ENCODE measurements around the gene NAALADL2. TPM values are rescaled to one million over a fixed set of nuclear protein-coding genes. Genes with fewer than 3 reads are reported as not detected.
"Not testable (repeated sequence)": the region's sequence is repeated elsewhere in the genome, so short reads cannot be mapped to it uniquely, and the experiment has no call there.

Gene NAALADL2
- total RNA-seq, 1 experiment from 2014 or later = 1.5 TPM

GRCh38 chr3:175358935-175359334 lies 499.8 kb downstream of the NAALADL2 start:
- no peak for DNase-seq (ENCODE audit: low spot score)

DNA sequence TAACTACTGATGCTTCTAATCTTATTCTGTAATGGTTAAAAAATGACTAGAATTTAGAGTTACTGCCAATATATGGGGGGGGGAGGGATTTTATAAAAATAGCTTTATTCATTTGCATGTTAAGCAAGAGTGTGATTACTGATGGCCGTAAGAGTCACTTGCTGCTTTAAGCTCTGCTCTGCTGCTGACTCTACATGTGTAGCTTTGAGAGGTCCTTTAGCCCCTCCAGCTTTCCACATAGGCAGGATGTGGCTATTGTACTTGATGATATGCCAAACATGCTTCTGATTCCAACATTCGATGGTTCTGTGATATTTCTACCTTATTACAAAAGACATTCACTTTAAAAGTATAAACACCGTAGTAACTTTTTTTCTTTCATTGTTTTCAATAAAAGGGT lies 511.3 kb downstream of the NAALADL2 start:
- not testable (repeated sequence) for DNase-seq (ENCODE audit: low spot score)

DNA sequence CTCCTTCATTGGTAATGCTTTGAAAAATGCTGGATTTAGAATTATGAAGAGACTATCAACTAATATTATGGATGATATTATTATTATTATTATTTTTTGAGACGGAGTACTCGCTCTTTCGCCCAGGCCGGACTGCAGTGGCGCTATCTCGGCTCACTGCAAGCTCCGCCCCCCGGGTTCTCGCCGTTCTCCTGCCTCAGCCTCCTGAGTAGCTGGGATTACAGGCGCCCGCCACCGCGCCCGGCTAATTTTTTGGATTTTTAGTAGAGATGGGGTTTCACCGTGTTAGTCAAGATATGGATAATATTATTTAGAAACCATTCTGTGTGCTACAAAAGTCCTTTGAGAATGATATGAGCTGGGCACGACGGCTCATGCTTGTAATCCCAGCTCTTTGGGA lies 512.1 kb downstream of the NAALADL2 start:
- DNase-seq (ENCODE audit: low spot score) = not testable (repeated sequence)

DNA sequence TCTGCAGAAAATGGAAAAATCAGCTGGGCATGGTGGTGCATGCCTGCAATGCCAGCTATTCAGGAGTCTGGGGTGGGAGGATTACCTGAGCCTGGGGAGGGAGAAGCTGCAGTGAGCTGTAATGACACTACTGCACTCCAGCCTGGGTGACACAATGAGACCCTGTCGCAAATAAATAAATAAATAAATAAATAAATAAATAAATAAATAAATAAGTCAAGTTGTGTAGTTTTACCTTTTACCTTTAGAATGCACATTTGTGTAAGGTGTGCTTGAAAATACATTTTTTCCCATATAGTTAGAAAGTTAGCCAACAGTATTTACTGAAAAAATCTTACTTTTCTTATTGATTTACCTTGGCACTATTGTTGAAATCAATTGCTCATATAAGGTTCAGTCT lies 515.6 kb downstream of the NAALADL2 start:
- DNase-seq (ENCODE audit: low spot score) = no peak

- no peak for DNase-seq (ENCODE audit: low spot score)
Measured at GRCh38 chr3:175378348-175378747, 519.2 kb downstream of the NAALADL2 start.

DNA sequence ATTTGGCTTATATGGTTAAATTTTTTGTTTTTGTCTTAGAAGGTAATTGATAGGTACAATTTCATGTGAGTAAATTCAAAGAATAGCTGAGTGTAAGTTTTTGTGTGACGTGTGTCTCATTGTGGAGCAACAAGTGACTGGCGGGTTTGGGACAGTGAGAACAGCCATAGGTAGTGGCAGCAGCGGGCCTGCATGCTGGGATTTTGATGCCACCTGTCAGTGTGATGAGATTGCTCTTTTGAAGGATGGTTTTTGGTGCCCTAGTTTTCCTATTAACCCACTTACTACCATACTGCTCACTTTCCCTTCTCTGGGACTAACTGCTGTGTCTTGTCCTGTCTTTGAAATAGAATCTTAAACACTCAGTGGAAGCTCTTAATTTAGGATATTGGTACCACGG lies 522.6 kb downstream of the NAALADL2 start:
- DNase-seq (ENCODE audit: low spot score) = no peak

DNA sequence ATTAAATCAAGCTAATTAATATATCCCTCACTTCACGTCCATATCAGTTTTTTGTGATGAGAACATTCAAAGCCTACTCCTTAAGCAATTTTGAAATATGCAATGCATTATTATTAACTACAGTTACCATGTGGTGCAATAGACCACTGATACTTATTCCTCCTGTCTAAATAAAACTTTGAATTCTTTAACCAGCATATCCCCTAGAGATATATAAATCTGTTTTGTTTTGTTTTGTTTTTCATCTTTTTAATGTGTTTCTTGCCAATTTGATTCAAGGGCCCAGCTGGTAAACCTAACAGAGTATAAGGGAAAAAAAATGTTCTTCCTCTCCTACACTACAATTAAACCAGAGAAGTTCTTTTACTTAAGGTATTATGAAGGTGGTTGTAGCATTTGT lies 524.2 kb downstream of the NAALADL2 start:
- DNase-seq (ENCODE audit: low spot score) = no peak

DNA sequence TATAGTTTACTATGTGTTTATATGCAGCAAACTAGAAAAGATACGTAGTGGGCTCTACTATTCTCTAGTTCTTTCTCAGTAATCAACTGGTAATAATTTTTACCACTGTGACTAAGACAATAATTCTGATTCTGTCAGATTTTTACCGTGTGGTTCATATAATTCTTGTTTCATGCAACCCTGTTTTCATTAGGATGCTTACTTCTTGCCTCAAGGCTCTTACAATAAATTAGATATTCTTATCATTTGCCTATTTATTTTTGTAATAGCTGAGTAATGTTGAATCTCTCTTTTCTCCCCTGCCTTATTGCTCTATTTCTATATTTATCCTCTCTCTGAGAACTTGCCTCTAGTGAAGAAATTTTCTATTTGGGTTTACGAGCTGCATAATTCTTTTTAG lies 524.7 kb downstream of the NAALADL2 start:
- peak; percentile 11 for DNase-seq (ENCODE audit: low spot score)

GRCh38 chr3:175384569-175384968 lies 525.4 kb downstream of the NAALADL2 start:
- no peak for DNase-seq (ENCODE audit: low spot score)

- peak; percentile 95 for DNase-seq (ENCODE audit: low spot score)
Measured at GRCh38 chr3:175386630-175387029, 527.5 kb downstream of the NAALADL2 start.

DNA sequence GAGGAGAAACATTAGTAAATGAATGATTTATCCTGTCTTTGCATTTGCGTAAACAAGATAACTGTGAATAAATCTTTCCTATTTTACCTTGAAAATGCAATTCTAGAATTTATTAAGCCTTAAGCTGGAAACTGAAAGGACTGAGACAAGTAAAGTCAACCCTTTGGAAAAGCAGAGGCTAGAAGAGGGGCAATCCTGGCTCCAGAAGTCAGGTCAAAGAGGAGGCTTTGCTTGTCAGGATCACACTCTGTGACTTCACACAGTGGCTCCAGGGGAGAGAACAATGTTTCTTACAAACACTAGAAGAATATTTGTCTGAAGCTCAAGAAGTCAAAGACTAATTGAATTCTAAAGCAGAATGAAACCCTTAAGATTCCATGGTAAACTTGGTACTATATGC lies 530.4 kb downstream of the NAALADL2 start:
- DNase-seq (ENCODE audit: low spot score) = no peak

DNA sequence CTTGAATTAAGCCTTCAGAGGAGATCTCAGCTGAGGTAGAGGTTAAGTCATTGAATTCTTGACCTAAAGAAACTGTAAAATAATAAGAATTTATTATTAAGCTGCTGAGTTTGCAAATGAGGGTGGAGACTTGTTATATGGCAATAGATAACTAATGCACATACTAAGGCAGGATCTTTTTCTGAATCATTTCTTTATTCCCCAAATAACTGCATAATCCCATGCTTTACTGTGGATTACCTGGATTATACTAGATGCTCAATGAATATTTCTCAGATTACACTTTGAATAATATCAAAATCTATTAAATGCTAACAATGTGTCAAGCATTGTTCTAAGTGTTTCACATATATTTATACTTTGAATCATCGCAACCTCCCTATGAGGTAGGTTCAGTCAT lies 532.5 kb downstream of the NAALADL2 start:
- DNase-seq (ENCODE audit: low spot score) = no peak

DNA sequence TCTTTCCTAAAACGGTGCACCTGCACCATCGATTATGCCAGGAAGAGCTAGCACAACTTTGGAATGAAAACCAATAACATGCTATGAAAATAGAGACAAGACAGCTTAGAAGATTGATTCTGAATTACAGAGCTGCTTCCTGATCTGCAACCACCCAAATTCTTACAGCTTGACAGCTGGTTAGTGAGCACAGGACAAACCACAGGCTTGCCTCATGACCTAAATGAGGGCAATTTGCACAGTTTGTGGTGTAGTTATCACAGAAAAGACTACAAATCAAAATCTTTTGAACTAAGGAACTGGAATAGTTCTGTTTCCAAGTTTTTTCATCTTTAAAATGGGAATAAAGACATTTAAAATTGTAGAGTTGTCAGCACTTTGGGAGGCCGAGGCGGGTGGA lies 533.5 kb downstream of the NAALADL2 start:
- peak; percentile 65 for DNase-seq (ENCODE audit: low spot score)

GRCh38 chr3:175397372-175397771 lies 538.2 kb downstream of the NAALADL2 start:
- DNase-seq (ENCODE audit: low spot score) = no peak

- no peak for DNase-seq (ENCODE audit: low spot score)
Measured at GRCh38 chr3:175398676-175399075, 539.5 kb downstream of the NAALADL2 start.

DNA sequence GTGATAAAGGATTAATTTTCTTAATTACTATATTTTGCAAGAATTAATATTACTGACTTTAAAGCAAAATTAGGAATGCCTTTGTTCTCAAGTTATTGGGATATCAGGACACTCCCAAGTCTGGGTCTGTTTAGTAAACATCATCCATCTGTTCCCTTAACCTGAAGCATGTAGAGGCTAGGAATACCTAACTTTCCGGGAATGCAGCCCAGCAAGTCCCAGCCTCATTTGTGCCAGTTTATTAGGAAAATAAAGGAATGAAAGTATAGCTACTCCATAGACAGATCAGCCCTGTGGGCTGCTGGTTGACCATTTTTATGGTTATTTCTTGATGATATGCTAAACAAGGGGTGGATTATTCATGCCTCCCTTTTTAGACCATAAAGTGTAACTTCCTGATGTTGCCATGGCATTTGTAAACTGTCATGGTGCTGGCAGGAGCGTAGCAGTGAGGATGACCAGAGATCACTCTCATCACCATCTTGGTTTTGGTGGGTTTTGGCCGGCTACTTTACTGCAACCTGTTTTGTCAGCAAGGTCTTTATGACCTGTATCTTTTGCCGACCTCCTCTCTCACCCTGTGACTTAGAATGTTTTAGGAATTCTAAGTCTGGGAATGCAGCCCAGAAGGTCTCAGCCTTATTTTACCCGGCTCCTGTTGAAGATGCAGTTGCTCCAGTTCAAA lies 540.2 kb downstream of the NAALADL2 start:
- no peak for DNase-seq (ENCODE audit: low spot score)

- no peak for DNase-seq (ENCODE audit: low spot score)
Measured at GRCh38 chr3:175404027-175404426, 544.9 kb downstream of the NAALADL2 start.

DNA sequence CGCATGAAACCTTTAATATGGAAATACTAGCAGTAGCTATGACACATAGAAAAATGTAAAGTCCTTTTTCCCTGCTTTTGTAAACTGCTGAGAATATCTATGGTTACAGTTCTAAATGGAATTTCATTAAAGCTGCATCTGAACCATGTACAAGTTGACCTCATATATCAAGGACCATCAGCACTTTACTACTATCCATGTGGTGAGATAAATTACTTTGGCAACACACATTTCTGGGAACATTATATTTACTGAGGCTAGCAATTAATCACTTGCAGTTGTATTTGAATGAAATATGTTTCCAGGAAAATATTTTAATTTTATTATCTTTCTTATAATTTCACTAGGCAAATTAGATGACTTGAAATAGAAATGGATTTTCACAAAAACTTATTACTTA lies 545.5 kb downstream of the NAALADL2 start:
- no peak for DNase-seq (ENCODE audit: low spot score)

- DNase-seq (ENCODE audit: low spot score) = no peak
Measured at GRCh38 chr3:175410251-175410650, 551.1 kb downstream of the NAALADL2 start.

DNA sequence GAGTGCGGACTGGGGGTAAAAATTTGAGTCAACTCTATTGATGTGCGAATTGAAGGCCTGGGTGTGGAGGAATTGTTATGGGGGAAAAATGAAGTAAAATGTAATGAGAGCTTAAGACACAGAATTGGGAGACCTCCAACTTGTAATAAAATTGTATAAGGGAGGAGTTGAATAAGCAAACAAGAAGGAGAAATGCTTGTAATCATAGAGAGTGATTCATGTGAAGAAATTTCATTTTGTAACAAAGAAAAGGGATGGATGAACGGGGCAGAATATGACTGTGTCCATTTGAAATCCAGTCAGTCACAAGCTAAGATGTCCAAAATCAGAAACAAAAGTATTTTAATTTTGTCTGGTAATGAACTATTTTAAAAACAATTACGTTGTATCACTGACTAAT lies 552.3 kb downstream of the NAALADL2 start:
- no peak for DNase-seq (ENCODE audit: low spot score)

- no peak for DNase-seq (ENCODE audit: low spot score)
Measured at GRCh38 chr3:175411946-175412345, 552.8 kb downstream of the NAALADL2 start.

GRCh38 chr3:175413926-175414325 lies 554.8 kb downstream of the NAALADL2 start:
- no peak for DNase-seq (ENCODE audit: low spot score)

GRCh38 chr3:175416600-175416999 lies 557.5 kb downstream of the NAALADL2 start:
- DNase-seq (ENCODE audit: low spot score) = no peak

DNA sequence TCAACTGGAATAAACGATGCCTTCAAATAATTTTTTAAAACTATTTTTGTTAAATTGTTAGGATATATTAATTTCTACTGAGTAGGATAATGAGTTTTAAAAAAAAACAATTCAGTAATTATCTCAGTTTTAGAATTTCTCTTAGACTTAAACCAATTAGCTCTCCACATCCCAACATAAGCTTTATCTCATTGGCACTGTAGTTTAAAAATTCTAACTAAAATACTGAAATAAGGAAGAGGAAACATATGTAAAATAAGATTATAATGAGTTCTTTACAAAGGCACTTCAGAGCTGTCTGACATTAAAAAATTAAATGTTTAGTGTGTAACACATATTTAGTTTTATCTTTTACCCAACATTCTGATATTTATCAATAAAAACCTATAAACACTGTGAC lies 558.3 kb downstream of the NAALADL2 start:
- no peak for DNase-seq (ENCODE audit: low spot score)
